ENCODE measurements around the gene CDV3. TPM values are rescaled to one million over a fixed set of nuclear protein-coding genes. Genes with fewer than 3 reads are reported as not detected.

Gene CDV3
- total and polyA plus RNA-seq, 2 donors (not counting 3 experiments of a cell fraction or from before 2014, with no cell fraction given) = 46.7 to 229 TPM

GRCh38 chr3:133592843-133593242 lies 19.4 kb downstream of the CDV3 start:
- no peak overlapping the region for H3K9ac ChIP-seq (replicated peaks; ENCODE audit: extremely low read depth, insufficient read depth, low read length)
- no peaks in the 10 kb centered on the region for H3K9me1 ChIP-seq (replicated peaks; ENCODE audit: control insufficient read depth, extremely low read depth, insufficient read depth, low read length)
- H3K4me3 ChIP-seq (replicated peaks in 1 of 3; ENCODE audit: insufficient read depth in 1 of 3, low read depth in 1 of 3, low read length in 3 of 3) = no peak overlapping the region
- peaks cover 29% of the 10 kb centered on the region for H3K4me1 ChIP-seq (ENCODE audit: control insufficient read depth, extremely low read depth, insufficient read depth, low read length)
- H3K27me3 ChIP-seq (ENCODE audit: control insufficient read depth in 2 of 2, insufficient read depth in 2 of 2, low read length in 2 of 2) = no peaks in the 10 kb centered on the region
- H3K4me2 ChIP-seq (ENCODE audit: insufficient read depth, low read length) = no peak overlapping the region
- no TSS peak for BruUV-seq (replicated peaks)
- H3K9me3 ChIP-seq (replicated peaks; ENCODE audit: control insufficient read depth, insufficient read depth, low read length) = no peaks in the 10 kb centered on the region
- H2AFZ ChIP-seq (ENCODE audit: low read depth, low read length) = no peak overlapping the region
- CTCF ChIA-PET = interaction anchor here (0.6 to 1.5 kb wide), 2 partner anchors 20 to 128 kb away, joined by 3 read pairs; partner anchors contain the start of gene CDV3
- no peak for DNase-seq (ENCODE audit: low read depth, low spot score)
- dilution Hi-C loops (cut with MboI; ENCODE audit: extremely low pct_ligation_motif_present, low sequenced_read_pairs) (no loop called here), intact Hi-C loops (cut with micrococcal nuclease) (no loop called here)
- H3K27ac ChIP-seq (ENCODE audit: insufficient read depth, low read depth, low read length) = no peak overlapping the region
- H4K20me1 ChIP-seq (replicated peaks; ENCODE audit: control insufficient read depth, extremely low read depth, insufficient read depth, low read length) = no peaks in the 10 kb centered on the region
- H3K36me3 ChIP-seq (ENCODE audit: control insufficient read depth in 2 of 2, extremely low read depth in 1 of 2, insufficient read depth in 2 of 2, low read length in 2 of 2) = peaks cover 6 to 13% of the 10 kb centered on the region in 2 experiments
- H3K79me2 ChIP-seq (ENCODE audit: control insufficient read depth, insufficient read depth, low read length) = peaks cover 7% of the 10 kb centered on the region
- FAIRE-seq = no peak
- TF ChIP-seq GATA2 (IDR thresholded peaks at IDR 0.05; ENCODE audit: insufficient read depth, insufficient read length, low read depth, low read length) (no peak), FOS (IDR thresholded peaks at IDR 0.05; ENCODE audit: borderline replicate concordance, insufficient read depth, low read length) (no peak), POLR2A (IDR thresholded peaks at IDR 0.05; ENCODE audit: low read depth, low read length) (no peak), POLR2AphosphoS5 (IDR thresholded peaks at IDR 0.05; ENCODE audit: insufficient read depth, low read depth, low read length) (no peak), JUN (IDR thresholded peaks at IDR 0.05; ENCODE audit: borderline replicate concordance, insufficient read depth, insufficient read length, low read depth) (no peak), EZH2 (IDR thresholded peaks at IDR 0.05; ENCODE audit: borderline replicate concordance, low read depth, low read length, severe bottlenecking) (no peak), MYC (IDR thresholded peaks at IDR 0.05; ENCODE audit: low read depth, low read length) (no peak)
- TF ChIP-seq, protein P1, sequence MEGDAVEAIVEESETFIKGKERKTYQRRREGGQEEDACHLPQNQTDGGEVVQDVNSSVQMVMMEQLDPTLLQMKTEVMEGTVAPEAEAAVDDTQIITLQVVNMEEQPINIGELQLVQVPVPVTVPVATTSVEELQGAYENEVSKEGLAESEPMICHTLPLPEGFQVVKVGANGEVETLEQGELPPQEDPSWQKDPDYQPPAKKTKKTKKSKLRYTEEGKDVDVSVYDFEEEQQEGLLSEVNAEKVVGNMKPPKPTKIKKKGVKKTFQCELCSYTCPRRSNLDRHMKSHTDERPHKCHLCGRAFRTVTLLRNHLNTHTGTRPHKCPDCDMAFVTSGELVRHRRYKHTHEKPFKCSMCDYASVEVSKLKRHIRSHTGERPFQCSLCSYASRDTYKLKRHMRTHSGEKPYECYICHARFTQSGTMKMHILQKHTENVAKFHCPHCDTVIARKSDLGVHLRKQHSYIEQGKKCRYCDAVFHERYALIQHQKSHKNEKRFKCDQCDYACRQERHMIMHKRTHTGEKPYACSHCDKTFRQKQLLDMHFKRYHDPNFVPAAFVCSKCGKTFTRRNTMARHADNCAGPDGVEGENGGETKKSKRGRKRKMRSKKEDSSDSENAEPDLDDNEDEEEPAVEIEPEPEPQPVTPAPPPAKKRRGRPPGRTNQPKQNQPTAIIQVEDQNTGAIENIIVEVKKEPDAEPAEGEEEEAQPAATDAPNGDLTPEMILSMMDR (IDR thresholded peaks at IDR 0.05; ENCODE audit: extremely low read depth in 1 of 2, insufficient read depth in 1 of 2, low read depth in 1 of 2, low read length in 2 of 2) = no peak
- TF ChIP-seq, protein P2, sequence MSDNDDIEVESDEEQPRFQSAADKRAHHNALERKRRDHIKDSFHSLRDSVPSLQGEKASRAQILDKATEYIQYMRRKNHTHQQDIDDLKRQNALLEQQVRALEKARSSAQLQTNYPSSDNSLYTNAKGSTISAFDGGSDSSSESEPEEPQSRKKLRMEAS (IDR thresholded peaks at IDR 0.05; ENCODE audit: insufficient read depth, insufficient read length) = no peak
- POLR2A ChIA-PET = no interaction called here

Data from endothelial cell of umbilical vein (primary cell).